SK-N-SH treated with all-trans-retinoic acid at 6 μM for 48 hours (cell line): ENCODE measurements around the gene SMYD5.

ENCODE experiments used
- ATAC-seq: fragments of 200-7000 bp; cut with Tn5 transposase; 3 replicates; pipeline ENCODE4 v1.9.1; 2020; ENCODE audit warnings: mild to moderate bottlenecking, moderate library complexity
- ARNTL ChIP-seq: fragments of 450-650 bp; formaldehyde crosslinking; IDR thresholded peaks from 2 replicates; pipeline ENCODE4 v1.5.0; 2020; ENCODE audit warnings: low read depth, mild to moderate bottlenecking, moderate library complexity, borderline replicate concordance
- CSDC2 ChIP-seq: fragments of 250-450 bp; sonication (Bioruptor Pico); IDR thresholded peaks from 2 replicates; pipeline ENCODE4 v1.5.0; 2020; ENCODE audit warnings: mild to moderate bottlenecking, moderate library complexity
- CSRNP3 ChIP-seq: fragments of 250-450 bp; sonication (Bioruptor Pico); IDR thresholded peaks from 2 replicates; pipeline ENCODE4 v1.5.1; 2021; ENCODE audit warnings: mild to moderate bottlenecking, moderate library complexity
- ESRRG ChIP-seq: fragments of 250-450 bp; sonication (Bioruptor Pico); IDR thresholded peaks from 2 replicates; pipeline ENCODE4 v1.6.1; 2021; ENCODE audit warnings: mild to moderate bottlenecking
- GLIS3 ChIP-seq: fragments of 250-450 bp; sonication (Bioruptor Pico); IDR thresholded peaks from 2 replicates; pipeline ENCODE4 v1.5.0; 2020; ENCODE audit warnings: mild to moderate bottlenecking, moderate library complexity
- PATZ1 ChIP-seq: fragments of 250-450 bp; sonication (Bioruptor Pico); IDR thresholded peaks from 2 replicates; pipeline ENCODE4 v1.8.0; 2020; ENCODE audit warnings: mild to moderate bottlenecking, moderate library complexity, borderline replicate concordance
- RARB ChIP-seq: fragments of 250-450 bp; sonication (Bioruptor Pico); IDR thresholded peaks from 2 replicates; pipeline ENCODE4 v1.8.0; 2021; ENCODE audit warnings: mild to moderate bottlenecking, moderate library complexity
- SNAI2 ChIP-seq: fragments of 250-450 bp; sonication (Bioruptor Pico); IDR thresholded peaks from 2 replicates; pipeline ENCODE4 v1.5.0; 2020; ENCODE audit warnings: mild to moderate bottlenecking, moderate library complexity
- TCF4 ChIP-seq: fragments of 250-450 bp; sonication (Bioruptor Pico); IDR thresholded peaks from 2 replicates; pipeline ENCODE4 v1.8.0; 2021; ENCODE audit warnings: mild to moderate bottlenecking, moderate library complexity, borderline replicate concordance
- TOX ChIP-seq: fragments of 250-450 bp; sonication (Bioruptor Pico); IDR thresholded peaks from 2 replicates; pipeline ENCODE4 v1.8.0; 2021; ENCODE audit warnings: mild to moderate bottlenecking, moderate library complexity, borderline replicate concordance
- TSHZ2 ChIP-seq: fragments of 250-450 bp; sonication (Bioruptor Pico); IDR thresholded peaks from 2 replicates; pipeline ENCODE4 v1.5.0; 2020; ENCODE audit warnings: mild to moderate bottlenecking, moderate library complexity
- ZC3H10 ChIP-seq: fragments of 250-450 bp; sonication (Bioruptor Pico); IDR thresholded peaks from 2 replicates; pipeline ENCODE4 v1.5.1; 2021; ENCODE audit warnings: mild to moderate bottlenecking, moderate library complexity
- ZFP3 ChIP-seq: fragments of 250-450 bp; sonication (Bioruptor Pico); IDR thresholded peaks from 2 replicates; pipeline ENCODE4 v1.5.0; 2020; ENCODE audit warnings: mild to moderate bottlenecking, moderate library complexity
- ZNF70 ChIP-seq: fragments of 450-650 bp; formaldehyde crosslinking; IDR thresholded peaks from 2 replicates; pipeline ENCODE4 v1.5.0; 2020; ENCODE audit warnings: mild to moderate bottlenecking, moderate library complexity
- ZNF8 ChIP-seq: fragments of 450-650 bp; formaldehyde crosslinking; IDR thresholded peaks from 2 replicates; pipeline ENCODE4 v1.5.0; 2020; ENCODE audit warnings: mild to moderate bottlenecking, moderate library complexity

SMYD5 gene

GRCh38 chr2:73269686-73270465 lies 55.8 kb downstream of the SMYD5 start:
- ATAC-seq, result no peak
- TF ChIP-seq GLIS3 (no peak), ARNTL (CRISPR knock-in tag) (no peak), RARB (CRISPR knock-in tag) (no peak), PATZ1 (CRISPR knock-in tag) (no peak), ESRRG (CRISPR knock-in tag) (no peak), ZNF70 (CRISPR knock-in tag) (no peak), SNAI2 (CRISPR knock-in tag) (no peak), TOX (CRISPR knock-in tag) (no peak), TCF4 (CRISPR knock-in tag) (no peak), ZC3H10 (CRISPR knock-in tag) (no peak)

- no peak for ATAC-seq
- TF ChIP-seq PATZ1 (CRISPR knock-in tag) (no peak), ZNF8 (no peak), RARB (CRISPR knock-in tag) (no peak), ZNF70 (CRISPR knock-in tag) (no peak), TSHZ2 (no peak), TCF4 (CRISPR knock-in tag) (no peak), TOX (CRISPR knock-in tag) (no peak), SNAI2 (CRISPR knock-in tag) (no peak), CSRNP3 (CRISPR knock-in tag) (no peak), ZFP3 (CRISPR knock-in tag) (no peak), CSDC2 (no peak)
Observed at GRCh38 chr2:73272270-73272669, 58.2 kb downstream of the SMYD5 start.
